ENCODE results near the gene RAB15. TPM values are rescaled to one million over a fixed set of nuclear protein-coding genes. Genes with fewer than 3 reads are reported as not detected.

RAB15 gene
- total RNA-seq, 1 donor from 2014 or later, result 8.3 TPM

DNA sequence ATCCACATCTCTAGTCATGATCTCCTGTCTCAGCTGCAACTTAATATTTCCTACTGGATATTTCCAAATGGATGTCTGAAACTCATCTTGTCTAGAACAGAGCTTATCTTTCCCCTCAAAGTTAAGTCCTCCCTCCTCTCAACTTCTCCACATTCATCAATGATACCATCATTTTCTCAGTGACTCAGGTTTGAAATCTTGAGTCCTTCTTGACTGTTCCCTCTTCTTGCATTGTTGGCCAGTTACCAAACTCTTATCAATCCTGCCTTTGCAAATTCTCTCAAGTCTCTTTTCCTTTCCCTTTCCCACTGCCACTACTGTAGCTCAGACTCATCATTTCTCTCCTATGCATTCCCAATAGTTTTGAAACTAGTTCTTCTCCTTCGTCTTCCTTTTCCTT lies 72.2 kb downstream of the RAB15 start:
- Histone ChIP-seq H3K27me3 (no peaks in the 10 kb centered on the region), H3K9me3 (no peaks in the 10 kb centered on the region), H3K27ac (no peak overlapping the region), H3K4me3 (no peak overlapping the region), H3K36me3 (no peaks in the 10 kb centered on the region), H3K4me1 (no peaks in the 10 kb centered on the region)
- intact Hi-C loops (cut with DNase I), result no loop called here
- no peak for TF ChIP-seq CTCF (IDR thresholded peaks at IDR 0.05)
- no peak for DNase-seq (ENCODE audit: extremely low spot score in 2 of 2)

Small RNAs within 50 kb of the gene (small RNA-seq; reads per million reads assigned to genes)
- not detected for gene RPPH1-2P

Other genes with a start within 250 kb of the RAB15 start
- gene SPTB, start 92.4 kb downstream of the RAB15 start, total RNA-seq, result 0.98 TPM
- 57.9 TPM for gene CHURC1, start 57.9 kb downstream of the RAB15 start, total RNA-seq
- 77.3 TPM for gene GPX2, start 29.6 kb downstream of the RAB15 start, total RNA-seq
- gene FNTB, start 14.6 kb upstream of the RAB15 start, total RNA-seq, result 13.3 TPM
- 71.7 TPM for gene MAX, start 130.2 kb upstream of the RAB15 start, total RNA-seq